Neutrophil (primary cell): ENCODE results near the gene PTOV1.

Source experiments
- H3K27ac ChIP-seq: fragments of 200-600 bp; sonication (generic); 2 replicates; pipeline ENCODE4 v1.5.1; 2016; ENCODE audit warnings: mild to moderate bottlenecking, moderate library complexity
- H3K27me3 ChIP-seq: fragments of 200-600 bp; sonication (generic); 2 replicates; pipeline ENCODE4 v1.6.0; 2016; ENCODE audit warnings: mild to moderate bottlenecking
- H3K36me3 ChIP-seq: fragments of 200-600 bp; sonication (generic); 2 replicates; pipeline ENCODE4 v1.5.1; 2017
- H3K4me1 ChIP-seq, 2 experiments: fragments of 200-600 bp in 1 of 2; sonication (generic) in 1 of 2; 1 replicate in 1 of 2; 2 replicates in 1 of 2; pipeline versions ENCODE4 v1.5.1 to v1.6.1; 2013 to 2016; ENCODE audit warnings: low read depth in 1 of 2, low read length in 1 of 2, mild to moderate bottlenecking in 1 of 2, moderate library complexity in 1 of 2; ENCODE audit not compliant: control insufficient read depth in 1 of 2, insufficient read depth in 1 of 2
- H3K4me3 ChIP-seq, 2 experiments: fragments of 200-600 bp in 1 of 2; sonication (generic) in 1 of 2; 1 replicate in 1 of 2; 2 replicates in 1 of 2; pipeline ENCODE4 v1.5.1; 2013 to 2016; ENCODE audit warnings: low read depth in 1 of 2, low read length in 1 of 2, mild to moderate bottlenecking in 1 of 2, moderate library complexity in 1 of 2
- H3K9me3 ChIP-seq: fragments of 200-600 bp; sonication (generic); 2 replicates; pipeline ENCODE4 v1.5.1; 2016
- CTCF ChIP-seq: fragments of 200-600 bp; sonication (generic); IDR thresholded peaks from 2 replicates; pipeline ENCODE4 v1.5.1; 2016; ENCODE audit warnings: antibody characterized with exemption

The PTOV1 gene

GRCh38 chr19:49906879-49907564 lies 56.1 kb downstream of the PTOV1 start:
- Histone ChIP-seq H3K9me3 (no peaks in the 10 kb centered on the region), H3K27ac (no peak overlapping the region), H3K4me1 (peaks cover 9 to 13% of the 10 kb centered on the region in 2 experiments), H3K36me3 (peaks cover 33% of the 10 kb centered on the region), H3K27me3 (no peaks in the 10 kb centered on the region), H3K4me3 (no peak overlapping the region)
- TF ChIP-seq CTCF: no peak

GRCh38 chr19:49907745-49908446 lies 56.9 kb downstream of the PTOV1 start:
- no peaks in the 10 kb centered on the region for H3K9me3 ChIP-seq
- H3K4me3 ChIP-seq: no peak overlapping the region
- H3K4me1 ChIP-seq: peaks cover 9 to 13% of the 10 kb centered on the region in 2 experiments
- no peak for TF ChIP-seq CTCF
- H3K27ac ChIP-seq: no peak overlapping the region
- peaks cover 38% of the 10 kb centered on the region for H3K36me3 ChIP-seq
- no peaks in the 10 kb centered on the region for H3K27me3 ChIP-seq

- H3K36me3 ChIP-seq: peaks cover 47% of the 10 kb centered on the region
- no peaks in the 10 kb centered on the region for H3K27me3 ChIP-seq
- no peak for TF ChIP-seq CTCF
- peaks cover 9 to 13% of the 10 kb centered on the region in 2 experiments for H3K4me1 ChIP-seq
- no peaks in the 10 kb centered on the region for H3K9me3 ChIP-seq
- no peak overlapping the region for H3K27ac ChIP-seq
- H3K4me3 ChIP-seq: no peak overlapping the region
Measured at GRCh38 chr19:49908480-49909420, 57.8 kb downstream of the PTOV1 start.

GRCh38 chr19:49910179-49910578 lies 59.2 kb downstream of the PTOV1 start:
- H3K4me3 ChIP-seq: no peak overlapping the region
- H3K36me3 ChIP-seq: peaks cover 52% of the 10 kb centered on the region

More at GRCh38 chr19:49910179-49910578, 59.2 kb downstream of the PTOV1 start:
- Histone ChIP-seq H3K4me1 (peaks cover 9 to 13% of the 10 kb centered on the region in 2 experiments), H3K27ac (no peak overlapping the region), H3K9me3 (no peaks in the 10 kb centered on the region), H3K27me3 (no peaks in the 10 kb centered on the region)
- TF ChIP-seq CTCF: no peak
